HG03025 (cell line): Measurements from ENCODE around the gene KRT17.
A peak's percentile ranks its signal among the peaks of the same experiment; 100 is the strongest.

Source experiments
- ATAC-seq: cut with Tn5 transposase; IDR thresholded peaks from one replicate; pipeline ENCODE4 v1.9.1; 2021; ENCODE audit warnings: mild to moderate bottlenecking, moderate library complexity; ENCODE audit not compliant: unreplicated experiment, low FRiP score

The KRT17 gene

DNA sequence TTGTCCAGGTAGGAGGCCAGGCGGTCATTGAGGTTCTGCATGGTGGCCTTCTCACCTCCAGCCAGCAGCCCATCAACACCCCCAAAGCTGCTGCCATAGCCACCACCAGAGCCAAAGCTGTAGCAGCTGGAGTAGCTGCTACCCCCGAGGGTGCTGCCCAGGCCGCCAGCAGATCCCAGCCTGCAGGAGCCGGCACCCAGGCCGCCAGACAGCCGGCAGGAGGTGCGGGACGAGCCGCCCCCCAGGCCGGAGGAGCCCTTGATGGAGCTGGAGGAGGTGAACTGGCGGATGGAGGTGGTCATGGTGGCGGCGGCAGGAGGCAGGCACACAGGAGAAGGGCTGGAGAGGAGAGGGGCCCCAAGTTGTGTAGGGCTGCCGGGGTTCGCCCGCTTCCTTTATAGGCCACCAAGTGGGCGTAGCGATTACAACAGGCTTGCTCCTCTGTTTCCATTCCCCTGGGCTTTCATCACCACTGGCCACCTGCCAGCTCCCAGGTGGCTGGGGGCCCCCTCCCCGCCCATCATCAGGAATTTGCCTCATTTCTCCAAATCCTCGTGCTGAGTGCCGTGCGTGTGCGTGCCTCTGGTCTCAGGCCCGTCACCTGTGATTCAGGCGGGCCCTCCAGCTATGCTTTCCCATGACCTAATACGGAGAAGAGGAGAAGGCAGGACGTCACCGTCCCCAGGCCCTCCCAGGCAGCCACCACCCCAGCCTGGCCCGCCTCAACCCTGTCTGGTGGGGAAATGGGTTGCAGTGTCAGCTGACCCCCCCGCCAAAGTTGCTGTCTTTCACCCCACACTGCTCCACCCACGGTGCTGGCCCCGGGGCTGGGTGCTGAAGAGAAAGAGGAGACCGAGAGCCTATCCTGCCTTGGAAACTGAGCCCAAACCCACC, at the start of gene KRT17:
Gene KRT17, minus strand, starts transcription at position 368 of the 894 bp plus-strand sequence. Its CDS starts 66 bp downstream, at position 302.
- ATAC-seq = no peak

- ATAC-seq = no peak
These were observed 47.8 kb upstream of the KRT17 start for GRCh38 chr17:41672153-41672552.

- ATAC-seq = no peak
These were observed 43.1 kb upstream of the KRT17 start for GRCh38 chr17:41667280-41668041.

DNA sequence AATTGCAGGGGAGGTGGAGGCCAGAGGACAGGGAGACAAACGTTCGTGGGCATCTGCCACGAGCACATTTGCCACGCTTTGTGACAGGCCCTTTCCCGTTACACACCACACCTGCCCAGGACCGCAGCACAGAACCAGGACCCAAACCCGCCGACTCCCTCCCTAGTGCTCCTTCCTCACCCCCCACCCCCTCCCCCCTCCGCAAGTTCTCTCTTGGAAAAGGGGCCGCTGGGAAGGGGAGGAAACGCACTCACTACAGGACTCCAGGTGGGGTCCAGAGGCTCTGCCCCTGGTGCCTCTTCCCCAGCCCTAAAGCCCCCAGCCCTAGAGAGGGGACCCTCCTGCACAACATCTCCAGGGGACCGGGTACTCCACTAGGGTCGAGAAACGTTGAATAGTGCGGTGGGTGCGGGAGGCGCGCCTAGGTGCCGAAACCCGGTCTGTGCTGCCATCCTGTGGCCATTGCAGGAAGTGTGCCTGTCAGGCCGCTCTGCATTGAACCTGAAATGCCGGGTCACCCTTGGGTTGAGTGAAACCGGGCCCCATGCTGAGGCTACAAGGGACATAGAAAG, 42.4 kb upstream of the KRT17 start:
- ATAC-seq = peak; percentile 30

- ATAC-seq = peak; percentile 28
These were observed 41.9 kb upstream of the KRT17 start for GRCh38 chr17:41666237-41666641.

- peak; percentile 53 for ATAC-seq
These were observed 41.3 kb upstream of the KRT17 start for GRCh38 chr17:41665566-41666236.

DNA sequence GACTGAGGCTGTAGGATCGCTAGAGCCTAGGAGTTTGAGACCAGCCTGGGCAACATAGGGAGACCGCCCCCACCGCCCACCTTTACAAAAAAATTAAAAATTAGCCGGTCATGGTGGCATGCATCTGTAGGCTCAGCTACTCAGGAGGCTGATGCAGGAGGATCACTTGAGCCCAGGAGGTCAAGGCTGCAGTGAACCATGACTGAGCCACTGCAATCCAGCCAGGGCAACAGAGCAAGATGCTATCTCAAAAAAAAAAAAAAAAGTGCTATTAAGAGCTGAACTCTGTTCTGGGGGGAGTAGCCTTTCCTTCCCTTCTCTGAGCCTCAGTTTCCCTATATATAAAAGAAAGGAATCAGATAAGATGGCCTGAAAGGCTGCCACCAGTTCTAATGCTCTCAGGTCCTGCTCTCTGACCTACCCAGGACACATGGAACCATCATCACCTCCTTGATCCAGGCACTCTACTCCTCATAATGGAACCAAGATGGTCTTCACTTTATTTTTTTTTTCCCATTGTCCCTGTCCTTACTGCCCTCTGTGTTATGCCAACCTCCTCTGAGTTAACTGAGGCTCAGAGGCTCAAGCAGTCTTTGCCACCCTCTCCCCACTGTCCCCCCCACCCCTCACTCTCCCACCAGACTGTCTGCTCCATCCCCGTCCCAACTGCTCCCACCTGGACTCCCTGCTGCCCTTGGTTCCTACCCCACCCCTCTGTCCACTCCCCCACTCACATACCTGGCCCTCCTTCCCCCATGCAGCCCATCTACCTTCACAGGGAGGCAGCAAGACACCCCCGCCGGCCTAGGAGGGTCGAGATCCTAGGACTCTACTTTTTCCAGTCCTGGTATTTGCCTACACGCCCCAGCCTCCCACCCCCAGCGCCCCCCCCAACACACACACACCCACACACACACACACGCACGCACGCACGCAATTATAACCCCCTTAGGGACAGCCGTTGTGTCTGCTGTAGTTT, 40.5 kb upstream of the KRT17 start:
- ATAC-seq = no peak

DNA sequence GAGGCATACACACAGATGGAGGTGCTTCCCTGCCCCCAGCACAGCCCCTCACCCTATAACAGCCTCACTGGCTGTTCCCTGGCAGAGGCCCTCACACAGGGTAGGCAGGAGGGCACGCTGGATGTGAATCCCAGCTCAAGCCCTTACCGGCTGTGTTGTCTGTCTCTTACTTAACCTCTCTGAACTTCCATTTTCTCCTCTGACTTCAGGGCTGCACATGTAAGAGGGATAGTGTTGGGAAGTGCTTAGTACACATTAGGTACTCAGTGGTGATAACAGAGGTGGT, 39.7 kb upstream of the KRT17 start:
- ATAC-seq = no peak

- no peak for ATAC-seq
These were observed 39.2 kb upstream of the KRT17 start for GRCh38 chr17:41663451-41664171.

DNA sequence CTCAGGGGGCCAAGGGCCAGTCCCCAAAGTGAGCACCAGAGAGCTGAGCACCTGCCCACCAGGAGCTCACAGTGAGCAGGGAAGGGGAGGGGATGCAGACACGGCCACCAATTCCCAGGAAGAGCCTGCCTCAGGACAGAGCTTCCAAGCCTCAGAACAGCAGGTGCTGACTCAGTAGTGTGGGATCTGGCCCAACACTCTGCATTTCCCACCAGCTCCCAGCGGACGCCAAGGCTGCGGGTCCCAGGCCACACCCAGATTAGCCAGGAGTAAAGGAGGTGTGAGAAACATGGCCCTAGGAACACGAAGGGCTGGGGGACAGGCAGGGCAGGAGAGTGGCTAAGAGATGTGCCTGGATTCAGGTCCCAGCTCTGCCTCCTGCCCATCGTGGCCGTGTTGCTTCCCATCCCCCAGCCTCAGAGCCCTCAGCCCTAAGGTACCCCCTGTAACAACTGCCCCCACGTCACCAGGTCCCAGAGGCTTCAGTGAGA, 35.9 kb upstream of the KRT17 start:
- no peak for ATAC-seq

DNA sequence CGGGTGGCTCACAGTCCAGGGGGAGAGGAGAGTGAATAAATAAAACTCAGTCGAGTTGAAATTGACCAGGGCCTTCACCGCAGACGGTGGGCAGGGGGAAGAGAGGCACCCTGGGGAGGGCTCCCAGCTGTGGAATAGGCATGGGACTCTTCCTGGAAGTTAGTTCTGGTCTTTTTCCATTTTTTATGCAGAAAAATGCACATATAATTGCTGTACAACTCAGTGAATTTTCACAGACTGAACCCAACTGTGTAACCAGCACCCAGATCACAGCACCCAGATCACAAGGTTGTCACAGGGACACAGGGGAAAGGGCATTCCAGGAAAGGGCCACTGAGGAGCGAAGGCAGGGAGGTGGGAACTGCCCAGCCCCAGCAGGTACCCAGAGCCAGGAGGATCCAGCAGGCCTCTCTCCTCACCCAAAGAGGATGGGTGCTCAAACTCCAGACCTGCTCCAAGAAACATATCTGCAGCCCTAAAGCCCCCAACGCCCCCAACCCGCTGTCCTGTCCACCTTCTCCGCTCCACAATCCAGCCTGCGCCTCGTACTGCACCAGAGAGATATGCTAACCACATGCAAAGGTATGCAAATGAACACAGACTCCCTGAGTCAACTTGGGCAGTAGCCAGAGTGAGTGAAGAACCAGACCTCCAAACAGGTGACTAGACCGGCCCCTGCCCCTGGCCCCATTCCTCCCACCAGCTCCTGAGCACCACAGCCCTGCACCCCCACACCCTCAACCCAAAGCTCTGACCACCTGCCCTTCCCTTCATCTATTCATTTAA, 35.2 kb upstream of the KRT17 start:
- no peak for ATAC-seq

DNA sequence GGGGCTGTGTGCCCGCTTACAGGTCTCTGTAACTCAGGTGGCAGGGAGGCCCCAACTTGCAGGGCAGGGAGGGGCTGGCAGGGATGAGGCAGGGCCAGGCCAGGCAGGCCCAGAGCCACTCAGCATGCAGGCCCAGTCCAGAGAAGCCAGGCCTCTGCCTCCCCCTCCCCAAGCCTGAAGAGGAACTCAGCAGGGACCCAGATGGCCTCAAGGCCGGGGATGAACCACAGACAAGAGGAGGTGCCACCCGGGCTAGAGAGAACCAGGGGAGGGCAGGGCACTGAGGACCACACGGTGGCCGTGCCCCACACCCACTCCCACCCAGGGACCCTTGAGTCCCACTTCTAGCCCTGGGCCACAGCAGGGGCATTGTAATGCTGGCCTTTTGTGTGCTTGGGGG, 34.5 kb upstream of the KRT17 start:
- no peak for ATAC-seq

DNA sequence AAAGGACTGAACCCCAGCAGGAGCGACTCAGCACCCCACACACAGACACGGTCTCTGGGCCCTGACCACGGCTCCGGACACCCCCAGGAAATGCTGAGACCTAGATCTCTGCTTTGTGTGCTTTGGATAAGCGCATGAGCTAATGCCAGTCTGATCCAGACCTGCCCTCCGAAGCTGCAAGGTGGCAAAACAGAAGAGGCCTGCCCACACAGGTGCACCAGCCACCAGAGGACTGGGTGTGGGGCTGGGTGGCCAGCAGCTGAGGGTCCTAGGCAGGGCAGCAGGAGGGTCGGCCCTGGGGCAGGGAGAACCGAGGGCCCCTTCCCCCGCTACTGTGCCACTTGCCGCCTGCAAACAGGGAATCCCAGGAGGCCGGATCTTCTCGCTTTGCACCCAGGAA, 33.6 kb upstream of the KRT17 start:
- ATAC-seq = no peak

DNA sequence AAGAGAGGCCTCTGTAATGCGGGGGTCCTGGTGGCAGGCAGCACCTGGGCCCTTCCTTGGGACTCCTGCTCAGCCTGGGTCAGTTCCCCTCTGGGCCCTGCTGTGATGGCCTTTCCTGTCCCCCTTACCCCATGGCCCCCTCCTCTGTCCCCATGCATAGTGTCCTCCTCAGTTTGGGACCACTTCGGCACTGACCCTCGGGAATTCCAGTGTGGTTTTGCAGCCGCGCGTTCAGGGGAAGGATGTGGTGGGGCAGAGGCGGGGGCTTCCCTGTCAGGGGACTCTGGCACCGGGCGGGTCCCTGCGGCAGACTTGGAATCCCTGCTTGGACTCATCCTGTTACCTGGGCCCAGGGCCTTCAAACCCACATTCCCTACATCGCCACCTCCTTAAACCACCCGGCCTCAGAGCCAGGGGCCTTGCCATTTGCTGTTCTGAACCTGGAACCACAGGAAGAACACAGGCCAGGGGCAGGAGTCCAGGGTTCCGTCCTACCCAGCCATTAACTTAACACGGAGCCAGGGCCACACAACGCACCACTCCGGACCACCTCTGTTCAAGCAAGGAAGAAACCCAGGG, 32.9 kb upstream of the KRT17 start:
- ATAC-seq = no peak

GRCh38 chr17:41656249-41657023, 32.1 kb upstream of the KRT17 start:
- no peak for ATAC-seq

DNA sequence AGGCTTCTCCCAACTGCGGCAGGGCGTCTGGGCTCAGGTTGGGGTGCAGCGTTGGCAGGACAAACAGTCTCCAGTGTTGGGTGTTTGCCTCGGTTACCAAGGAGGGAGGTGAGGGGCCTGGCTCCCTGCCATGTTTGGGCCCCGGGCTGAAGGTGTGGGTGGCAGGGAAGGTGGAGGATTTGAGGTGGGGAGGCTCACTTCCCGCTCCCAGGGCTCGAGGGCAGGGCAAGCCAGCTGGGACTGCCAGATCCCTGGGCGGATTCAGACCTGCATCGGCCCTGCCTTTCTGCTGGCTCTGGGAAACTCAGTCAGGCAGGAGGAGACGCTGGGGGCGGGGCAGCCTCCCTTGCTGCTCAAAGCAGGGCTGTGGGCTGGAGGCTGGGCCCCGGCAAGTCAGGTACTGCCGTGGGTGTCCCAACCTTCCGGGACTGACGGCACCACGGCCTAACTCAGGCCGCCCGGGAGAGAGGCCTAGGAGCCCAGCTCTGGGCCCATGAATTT, 31.3 kb upstream of the KRT17 start:
- ATAC-seq = no peak
